Activated CD4-positive, alpha-beta T cell treated with anti-CD3 and anti-CD28 coated beads, Interleukin-2, Interleukin-6, amounts not matched to agents 100 ng/mL and 50 ng/mL, durations not matched to agents 16 hours and 8 hours (primary cell): ENCODE data around the gene GAPDHS.

ENCODE experiments used
- DNase-seq: peaks from one replicate; pipeline ENCODE4 v3.0.0-alpha.2; 2020

GAPDHS gene

DNA sequence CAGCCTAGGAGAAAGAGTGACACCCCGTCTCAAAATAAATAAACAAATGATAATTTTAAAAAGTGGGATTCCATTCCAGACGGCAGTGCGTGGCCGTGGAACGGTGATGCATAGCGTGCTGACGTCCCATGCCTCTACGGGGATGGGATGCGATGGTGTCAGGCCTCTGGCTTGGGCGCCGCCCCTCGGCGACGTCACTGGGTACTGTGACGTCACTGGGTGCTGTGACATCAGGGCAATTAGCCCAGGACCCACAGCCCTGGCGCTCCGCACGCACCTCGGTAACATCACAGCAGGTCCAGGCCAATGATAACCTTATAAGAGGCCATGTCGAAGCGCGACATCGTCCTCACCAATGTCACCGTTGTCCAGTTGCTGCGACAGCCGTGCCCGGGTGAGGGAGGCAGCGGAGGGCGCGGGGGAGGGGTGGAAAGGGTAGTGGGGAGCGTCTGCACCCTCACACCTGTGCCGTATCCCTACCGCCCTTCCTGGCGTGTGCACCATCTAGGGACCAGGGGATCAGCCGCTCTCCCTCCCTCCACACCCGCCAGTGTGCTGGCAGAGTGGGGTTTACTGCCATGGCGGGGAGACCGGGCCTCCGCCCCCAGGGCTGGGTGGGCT is at the start of gene GAPDHS:
Gene GAPDHS, plus strand, starts transcription at position 256 of the 621 bp plus-strand sequence. Its CDS starts 72 bp downstream, at position 328.
- DNase-seq: no peak

DNA sequence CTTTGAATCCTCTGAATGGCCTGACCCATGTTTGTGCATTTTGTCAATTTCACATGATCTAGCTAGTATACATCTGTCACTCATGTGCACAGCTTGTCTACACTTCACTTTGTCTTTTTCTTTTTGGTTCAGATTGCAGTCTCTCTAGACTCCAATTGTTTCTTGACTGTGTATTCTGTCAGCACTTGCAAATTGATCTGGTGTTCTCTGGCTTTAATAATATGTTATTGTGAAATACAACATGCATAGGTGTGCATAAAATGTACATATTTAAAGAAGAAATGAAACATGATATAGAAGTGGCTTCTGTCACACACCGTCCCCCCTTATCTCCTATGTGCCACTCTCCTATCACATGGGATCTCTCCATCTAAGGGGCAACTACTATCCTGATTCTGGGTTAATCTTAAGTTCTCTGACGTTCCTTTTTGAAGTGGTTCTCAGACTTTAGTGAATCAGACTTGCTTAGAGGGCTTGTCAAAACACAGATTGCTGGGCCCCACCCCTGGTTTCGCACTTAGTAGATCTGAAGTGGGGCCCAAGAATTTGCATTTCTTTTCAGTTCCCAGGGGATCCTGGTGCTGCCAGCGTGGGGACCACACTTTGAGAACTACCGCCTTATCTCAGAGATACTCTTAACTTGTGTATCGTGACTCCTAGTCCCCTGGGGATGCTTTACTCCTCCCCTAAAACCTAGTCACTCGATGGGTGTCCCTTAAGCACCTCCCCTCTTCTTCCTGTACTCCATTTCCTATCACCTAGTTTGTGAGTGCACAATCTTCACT is 48.8 kb upstream of the GAPDHS start:
- no peak for DNase-seq

DNA sequence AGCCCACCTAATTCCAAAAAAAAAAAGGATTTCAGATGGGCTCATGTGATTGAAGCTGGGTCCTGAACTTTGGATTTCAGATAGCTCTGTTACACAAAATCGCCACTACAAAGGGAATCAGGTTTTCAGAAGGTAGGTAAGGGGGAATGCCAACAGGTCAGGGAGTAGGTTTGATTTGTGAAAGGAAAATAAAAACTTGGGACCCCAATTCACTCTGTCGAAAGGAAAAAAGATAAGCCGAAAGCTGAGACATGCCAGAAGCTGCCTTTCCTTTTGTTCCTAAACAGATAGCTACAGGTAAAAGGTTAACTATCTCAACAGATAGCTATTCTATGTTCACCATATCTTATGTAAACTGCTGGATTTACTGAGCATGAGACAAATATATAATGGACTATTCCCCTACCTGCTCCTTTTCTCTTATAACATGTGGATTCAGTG is 47.0 kb upstream of the GAPDHS start:
- DNase-seq: no peak

DNA sequence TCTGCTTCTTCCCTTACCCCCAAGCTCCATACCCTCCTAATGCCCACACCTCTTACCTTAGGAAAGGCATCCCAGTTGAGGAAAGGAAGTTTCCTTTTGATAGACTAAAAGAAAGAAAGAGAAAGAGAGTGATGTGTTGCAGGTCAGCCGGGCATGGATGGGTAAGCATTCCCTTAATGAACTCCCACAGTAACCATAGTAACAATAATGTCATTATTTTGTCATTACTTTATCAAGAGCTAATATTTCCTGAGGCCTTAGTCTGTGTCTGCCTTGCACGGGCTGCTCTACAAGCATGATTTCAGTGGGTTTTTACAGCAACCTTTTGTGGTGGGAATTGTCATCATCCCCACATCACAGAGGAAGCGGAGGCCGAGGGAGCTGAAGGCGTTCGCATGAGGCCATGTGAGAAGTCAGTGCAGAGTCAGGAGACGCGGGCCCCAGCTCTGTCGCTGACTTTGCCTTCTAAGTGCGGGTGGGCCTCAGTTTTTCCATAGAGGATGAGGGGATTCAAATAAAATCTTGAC is 45.5 kb upstream of the GAPDHS start:
- no peak for DNase-seq

DNA sequence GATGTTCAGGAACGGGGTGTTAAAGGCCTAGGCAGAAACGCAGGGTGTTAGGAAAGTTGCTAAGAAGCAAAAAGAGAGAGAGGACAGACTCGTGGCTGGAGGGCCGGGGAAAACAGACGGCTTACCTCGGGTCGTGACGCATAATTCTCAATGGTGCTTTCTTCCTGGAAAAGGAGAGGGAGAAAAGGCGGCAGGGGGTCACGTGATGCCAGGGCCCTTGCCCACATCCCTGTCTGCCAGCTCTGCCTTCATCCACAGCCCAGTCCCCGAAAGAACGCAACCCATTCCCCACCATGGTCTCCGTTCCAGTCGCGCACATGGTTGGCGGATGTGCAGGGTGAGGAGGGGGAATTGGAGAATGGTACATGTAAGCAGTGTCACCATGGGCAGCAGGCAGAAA is 44.6 kb upstream of the GAPDHS start:
- DNase-seq: no peak

DNA sequence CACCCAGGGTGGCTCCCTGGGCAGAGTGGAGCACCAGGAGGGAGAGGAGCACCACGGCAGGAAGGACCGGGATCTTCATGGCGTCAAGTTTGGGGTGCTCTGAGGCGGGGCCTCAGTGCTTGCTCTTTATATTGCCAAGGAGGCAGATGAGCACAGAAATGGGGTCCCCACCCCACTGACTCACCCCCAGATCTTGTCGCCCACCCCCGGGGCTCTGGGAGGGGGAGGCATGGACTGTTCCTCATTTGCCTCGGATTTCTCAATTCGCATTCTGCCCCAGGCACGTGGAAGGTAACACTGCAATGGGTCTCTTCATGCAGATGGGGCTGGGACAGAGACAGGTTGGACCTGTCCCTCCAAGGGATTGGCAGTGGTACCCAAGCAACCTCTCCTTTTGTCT is 42.9 kb upstream of the GAPDHS start, which contains the start of gene KRTDAP:
Gene KRTDAP, minus strand, starts transcription at position 101 of the 400 bp plus-strand sequence. Its CDS starts 22 bp downstream, at position 79.
- DNase-seq: no peak

DNA sequence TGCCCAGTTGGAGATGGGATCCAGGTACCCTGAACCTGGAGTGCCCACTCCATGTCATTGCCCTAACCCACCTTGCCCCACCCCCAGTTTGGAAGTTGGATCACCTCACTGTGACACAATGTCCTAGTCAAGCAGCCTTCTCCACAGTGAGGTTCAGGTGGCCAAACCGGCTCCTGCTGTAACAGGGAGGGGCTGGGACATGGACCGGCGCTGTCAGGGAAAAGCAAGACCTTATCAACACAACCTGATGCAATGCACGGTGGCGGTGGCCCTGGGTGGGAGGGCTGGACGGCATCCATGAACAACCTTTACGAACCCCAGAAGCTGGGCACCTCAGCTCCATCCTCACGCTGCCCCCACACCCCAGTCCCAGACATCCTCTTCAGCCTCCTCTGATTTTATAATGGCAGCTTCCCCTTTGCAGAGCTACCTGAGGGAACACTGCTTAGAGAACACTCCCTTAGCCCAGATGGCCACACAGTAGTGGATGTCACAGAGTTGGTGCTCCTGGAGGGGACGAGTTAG is 41.4 kb upstream of the GAPDHS start:
- DNase-seq: no peak

DNA sequence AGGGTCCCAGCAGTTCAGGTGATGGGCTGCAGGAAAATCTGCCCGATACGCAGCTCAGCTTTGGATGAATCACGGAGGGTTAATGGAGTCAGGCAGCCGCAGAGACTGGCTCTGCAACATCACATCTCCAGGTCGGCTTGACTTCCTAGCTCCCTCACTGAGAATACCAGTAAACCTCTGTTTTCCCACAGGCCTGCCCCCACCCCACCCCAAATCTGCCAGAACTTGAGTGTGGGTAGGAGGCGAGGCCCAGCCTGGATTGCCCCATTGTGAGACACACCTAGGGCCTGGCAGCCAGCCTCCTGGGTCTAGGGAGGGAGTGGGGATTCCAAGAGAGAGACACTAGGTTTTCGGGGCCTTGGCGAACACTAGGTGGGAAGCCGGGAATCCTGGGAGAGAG is 39.3 kb upstream of the GAPDHS start:
- no peak for DNase-seq

DNA sequence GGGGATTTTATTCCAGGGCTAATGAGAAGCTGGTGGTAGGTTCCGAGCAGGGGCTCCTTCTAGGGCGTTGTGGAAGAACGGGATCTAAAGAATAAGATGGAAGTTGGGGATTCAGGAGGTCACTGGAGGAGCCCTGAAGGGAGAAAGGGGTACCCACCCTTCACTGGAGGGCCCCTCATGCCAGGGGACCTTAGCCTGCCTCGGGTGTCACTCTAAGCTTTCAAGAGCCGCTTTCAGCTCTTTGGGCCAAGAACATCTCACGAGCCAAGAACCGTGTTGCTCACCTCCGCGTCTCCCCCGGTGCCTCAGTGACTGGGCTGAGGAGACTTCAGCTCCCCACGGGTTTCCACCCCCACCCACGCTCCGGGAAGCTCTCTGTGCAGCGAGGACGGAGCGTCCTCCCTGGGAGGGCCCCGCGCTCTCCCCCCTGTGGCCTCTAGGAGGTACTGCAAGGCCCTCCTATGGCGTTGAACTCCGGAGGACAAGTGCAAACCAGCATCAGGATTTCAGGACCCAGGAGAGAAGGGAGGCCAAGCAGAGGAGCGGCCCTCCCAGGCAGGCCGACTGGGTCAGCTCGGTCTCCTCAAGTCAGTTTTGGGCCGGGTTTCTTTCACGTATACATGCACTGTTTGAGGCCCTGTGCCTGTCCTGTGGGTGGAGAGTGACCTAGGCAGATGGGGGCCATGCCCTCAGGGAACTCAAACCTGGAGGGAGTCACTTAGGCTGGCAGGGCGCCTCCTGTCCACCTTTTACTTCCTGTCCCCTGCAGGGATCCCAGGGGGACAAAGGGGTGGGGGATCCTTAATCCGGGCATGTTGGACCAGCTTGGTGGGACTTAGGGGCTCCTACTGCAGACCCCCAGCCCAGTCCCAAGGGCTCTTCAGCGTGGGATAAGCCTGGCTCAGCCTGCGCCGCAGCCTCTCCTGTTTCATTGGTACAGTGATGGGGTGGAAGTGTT is 37.9 kb upstream of the GAPDHS start:
- peak; percentile 74 for DNase-seq

DNA sequence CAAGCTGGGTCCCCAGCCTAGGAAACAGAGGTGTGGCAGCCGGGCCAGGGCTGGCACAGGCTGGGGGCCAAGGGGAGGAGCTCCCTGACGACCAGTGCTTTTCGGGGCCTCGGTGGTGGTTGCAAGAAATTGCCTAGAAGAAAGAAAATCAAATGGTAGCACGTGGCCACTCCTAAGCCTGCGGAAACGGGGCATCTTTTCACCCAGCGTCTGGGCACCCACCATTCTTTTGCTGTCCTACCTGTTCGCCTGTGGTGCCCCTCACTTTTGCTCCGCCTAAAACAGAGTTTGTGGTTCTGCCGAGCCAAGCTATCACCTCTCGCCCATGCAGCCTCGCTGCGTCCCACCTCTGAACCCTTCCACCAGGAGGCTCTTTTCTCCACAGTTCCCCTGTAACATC is 35.9 kb upstream of the GAPDHS start:
- DNase-seq: no peak

DNA sequence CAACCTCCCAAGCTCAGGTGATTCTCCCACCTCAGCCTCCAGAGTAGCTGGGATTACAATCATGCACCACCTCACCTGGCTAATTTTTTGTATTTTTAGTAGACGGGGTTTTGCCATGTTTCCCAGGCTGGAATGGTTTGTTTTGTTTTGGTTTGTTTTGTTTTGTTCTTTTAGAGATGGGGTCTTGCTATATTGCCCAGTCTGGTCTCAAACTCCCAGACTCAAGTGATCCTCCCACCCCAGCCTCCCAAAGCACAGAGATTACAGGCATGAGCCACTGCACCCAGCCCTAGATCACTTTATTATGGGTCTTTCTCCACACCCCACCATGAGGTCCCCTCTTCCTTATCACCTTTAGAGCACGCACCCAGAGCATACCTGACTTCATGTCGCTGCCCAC is 35.0 kb upstream of the GAPDHS start:
- no peak for DNase-seq

DNA sequence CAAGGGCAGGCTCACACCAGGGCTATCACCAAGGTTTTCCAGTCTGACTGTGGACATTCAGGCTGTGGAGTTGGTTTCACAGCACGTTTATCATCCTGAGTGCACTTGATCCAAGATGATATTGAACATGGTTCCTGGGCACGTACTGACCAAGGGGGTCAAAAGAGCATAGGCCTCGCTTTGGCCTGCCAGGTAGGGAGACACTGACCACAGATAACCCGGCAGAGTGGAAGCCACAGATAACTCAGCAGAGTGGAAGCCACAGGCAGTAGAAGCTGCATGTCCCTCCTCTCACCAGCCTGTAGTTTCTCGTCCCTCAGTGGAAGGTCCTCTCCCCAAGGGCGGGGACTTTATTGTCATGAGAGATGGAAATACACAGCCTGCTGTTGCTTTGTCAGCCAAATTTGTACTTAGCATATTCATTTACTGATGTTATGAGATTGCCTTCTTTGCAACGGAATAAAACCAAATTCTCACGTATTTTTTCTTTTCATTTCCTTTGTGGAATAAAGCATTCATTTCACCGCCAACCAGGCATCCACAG is 34.2 kb upstream of the GAPDHS start:
- no peak for DNase-seq

DNA sequence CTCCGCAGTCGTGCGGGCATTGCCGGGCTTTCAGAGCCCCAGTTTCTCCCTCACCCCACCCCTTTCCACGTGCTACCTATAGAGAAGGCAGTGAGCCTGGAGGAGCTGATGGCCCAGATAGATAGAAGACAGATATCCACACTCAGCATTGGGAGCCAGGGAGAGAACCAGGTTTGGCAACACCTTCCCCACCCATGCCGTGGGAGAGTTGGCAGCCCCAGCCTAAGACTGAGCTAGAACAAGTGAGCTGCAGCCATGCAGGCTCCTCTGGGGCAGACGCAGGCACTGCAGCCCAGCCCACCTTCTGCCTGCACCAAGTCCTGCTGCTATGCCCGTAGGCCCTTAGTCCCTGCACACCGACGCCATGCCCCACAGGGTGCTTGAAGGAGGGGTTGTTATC is 32.6 kb upstream of the GAPDHS start:
- DNase-seq: no peak

DNA sequence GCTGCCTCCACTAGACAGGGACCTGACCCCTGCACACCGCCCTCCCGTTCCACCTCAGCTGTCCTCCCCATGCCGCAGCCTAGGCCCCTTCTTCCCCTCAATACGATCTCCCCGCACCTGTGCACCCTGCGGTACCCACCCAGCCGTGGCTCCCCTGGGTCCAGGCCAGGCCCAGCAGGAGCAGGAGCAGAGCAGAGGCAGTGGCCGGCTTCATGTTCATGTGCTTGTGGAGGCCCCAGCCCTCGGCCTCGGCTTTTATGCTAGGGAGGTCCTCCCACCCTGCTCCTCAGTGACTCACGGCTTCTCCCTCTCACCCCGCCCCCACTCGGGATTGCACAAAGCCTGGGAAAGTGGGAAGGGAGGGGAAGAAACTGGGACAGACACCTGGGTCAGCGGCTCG is 31.6 kb upstream of the GAPDHS start:
- no peak for DNase-seq

DNA sequence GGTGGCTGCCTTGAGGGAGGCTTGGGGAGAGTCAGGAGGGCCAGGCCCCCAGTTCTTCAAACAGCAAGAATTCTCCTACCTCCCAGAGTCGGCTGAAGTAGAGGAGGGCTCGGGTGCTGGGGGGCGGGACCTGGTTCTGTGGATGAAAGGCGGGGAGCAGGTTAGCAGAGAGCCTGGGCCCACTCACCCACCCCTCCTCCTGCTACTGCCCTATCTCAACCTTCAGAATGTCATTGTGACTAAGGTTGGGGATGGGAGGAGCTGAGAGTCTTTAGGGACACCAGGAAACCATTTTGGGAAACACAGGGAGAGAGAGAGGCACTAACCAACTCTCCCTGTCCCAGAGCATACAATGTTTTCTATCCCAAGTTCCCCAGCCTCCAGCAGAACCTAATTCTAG is 30.5 kb upstream of the GAPDHS start:
- DNase-seq: no peak

DNA sequence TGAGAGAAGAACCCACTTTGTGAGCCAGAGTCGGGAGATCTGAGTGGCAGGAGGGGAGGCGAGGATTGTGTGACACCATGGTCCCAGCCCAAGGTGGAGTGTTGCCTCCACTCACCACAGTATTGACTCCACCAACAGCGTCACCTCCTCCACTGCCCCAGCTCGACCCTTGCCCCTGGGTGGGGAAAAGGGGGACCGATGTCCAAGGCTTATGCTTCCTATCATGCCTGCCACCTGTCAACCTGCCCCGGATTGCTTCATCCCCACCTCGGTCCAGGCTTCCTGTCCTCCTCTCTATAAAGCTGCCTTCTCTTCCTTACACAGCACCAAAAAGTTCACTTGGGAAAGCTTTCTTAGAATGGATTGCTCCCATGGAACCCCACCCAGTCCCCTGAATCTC is 27.2 kb upstream of the GAPDHS start:
- no peak for DNase-seq

DNA sequence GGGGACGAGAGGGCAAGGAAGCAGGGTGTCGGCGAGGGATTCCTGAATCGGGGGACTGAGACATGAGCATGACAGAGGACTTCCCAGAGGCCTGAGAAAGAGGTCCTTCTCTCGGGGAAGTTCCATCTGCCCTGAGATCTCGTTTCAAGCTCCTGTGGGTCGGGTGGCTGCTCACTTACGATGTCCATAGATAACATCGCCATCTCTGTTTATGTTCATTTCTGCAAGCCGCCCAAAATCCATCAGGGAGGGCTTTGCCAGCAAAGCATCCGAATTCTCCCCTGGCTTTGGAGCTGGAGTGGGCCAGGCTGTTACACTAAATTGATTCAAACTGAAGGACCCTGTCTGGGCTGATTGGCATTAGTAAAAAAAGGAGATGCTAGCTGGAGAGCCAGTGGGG is 25.7 kb upstream of the GAPDHS start:
- no peak for DNase-seq

DNA sequence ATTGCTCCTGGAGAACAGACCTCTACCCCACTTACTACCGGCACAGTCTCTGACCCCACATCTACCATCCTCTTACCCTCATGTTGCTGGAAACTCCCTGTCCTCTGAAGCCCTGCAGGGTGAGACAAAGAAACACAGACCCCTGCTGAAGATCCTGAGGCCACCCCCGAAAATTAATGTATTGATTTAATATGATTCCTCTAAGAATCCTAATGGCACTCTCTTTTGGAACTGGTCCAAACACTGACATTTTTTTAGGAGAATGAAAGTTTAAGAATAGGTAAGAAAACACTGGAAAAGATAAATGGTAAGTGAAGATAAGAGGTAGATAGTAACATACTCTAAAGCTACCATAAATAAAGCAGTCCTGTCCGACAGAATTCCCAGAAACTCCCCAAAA is 25.1 kb upstream of the GAPDHS start:
- no peak for DNase-seq

DNA sequence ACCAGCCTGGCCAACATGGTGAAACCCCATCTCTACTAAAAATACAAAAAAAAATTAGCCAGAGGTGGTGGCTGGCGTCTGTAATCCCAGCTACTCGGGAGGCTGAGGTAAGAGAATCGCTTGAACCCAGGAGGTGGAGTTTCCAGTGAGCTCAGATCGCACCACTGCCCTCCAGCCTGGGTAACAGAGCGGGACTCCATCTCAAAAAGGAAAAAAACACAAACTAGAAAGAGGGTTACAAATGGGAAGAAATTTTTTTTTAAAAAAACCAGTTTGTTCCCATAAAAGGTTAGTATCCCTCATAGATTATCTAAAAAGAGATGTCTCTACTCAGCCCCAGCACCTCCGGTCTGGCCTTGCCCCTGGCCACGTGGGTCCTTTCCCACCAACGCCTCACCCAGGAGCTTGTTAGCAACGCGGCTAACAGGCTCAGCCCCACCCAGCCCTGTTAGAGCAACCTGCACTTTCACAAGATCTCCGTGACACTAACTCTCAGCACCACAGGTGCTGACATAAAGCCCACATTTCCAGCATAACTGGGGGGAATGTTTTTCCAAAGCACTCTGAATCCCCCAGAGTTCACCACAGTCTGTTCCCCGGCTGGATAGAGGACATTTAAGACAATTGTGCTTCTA is 24.1 kb upstream of the GAPDHS start:
- DNase-seq: peak; percentile 8

DNA sequence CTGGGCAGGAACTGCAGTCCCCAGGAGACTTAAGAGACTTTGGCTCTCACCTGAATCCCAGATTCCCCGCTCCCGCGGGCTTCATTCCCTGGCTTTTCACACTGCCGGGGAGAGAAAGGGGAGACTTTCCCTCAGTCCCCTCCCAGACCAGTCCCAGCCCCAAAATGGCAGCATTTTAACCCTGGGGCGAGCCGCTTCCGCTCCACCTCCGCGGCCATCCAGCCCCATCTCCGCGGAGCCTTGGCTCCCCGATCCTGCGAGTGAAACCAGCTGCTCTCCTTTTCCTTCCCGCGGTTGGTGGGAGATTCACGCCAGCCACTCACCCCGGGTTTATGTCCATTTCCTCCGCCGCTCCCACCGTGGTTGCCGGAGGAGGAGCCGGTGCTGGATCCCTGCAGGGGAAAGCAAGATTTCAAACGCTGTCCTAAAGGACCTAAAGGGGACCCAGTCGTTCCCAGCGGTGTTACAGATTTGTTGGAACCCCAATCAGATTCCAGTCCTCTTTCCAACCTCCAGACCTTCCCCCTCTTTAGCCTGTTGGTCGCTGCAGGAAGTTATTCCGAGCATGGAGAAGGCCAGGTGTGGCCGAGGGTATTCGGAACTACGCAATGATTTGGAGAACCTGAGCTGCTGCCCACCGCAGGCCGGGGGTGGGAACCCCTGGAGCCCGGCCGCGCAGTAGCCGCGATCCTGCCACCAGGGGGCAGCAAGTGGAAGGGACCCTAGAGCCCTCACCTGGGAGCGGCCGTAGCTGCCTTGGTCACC is 23.2 kb upstream of the GAPDHS start:
- DNase-seq: peak; percentile 75

DNA sequence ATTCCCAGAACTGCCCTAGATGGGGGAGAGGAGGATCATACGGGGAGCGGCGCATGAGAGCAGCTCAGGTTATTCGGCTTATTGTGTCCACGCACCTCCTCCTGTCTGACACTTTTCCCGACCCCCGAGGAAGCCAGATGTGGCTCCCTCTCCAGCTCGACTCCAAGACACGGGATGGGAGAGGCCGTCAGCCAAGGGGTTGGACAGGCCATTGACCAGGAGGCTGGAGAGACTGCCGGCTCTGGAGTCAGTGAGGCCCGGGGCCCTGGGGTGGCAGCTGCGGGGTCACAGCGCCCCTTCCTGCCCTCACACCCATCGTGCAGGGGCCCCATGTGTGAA is 22.7 kb upstream of the GAPDHS start:
- no peak for DNase-seq
